Keratinocyte (primary cell): ENCODE measurements around the gene SRGAP3.

Experiments used
- CTCF ChIP-seq, 3 experiments: IDR thresholded peaks in 1 of 3; conservative IDR thresholded peaks in 1 of 3; optimal IDR thresholded peaks in 1 of 3; 2 replicates in 2 of 3; 3 replicates in 1 of 3; pipeline versions ENCODE3 to v1.5.1; 2011; ENCODE audit warnings: low read length in 3 of 3, mild to moderate bottlenecking in 3 of 3, moderate library complexity in 2 of 3, control low read depth in 1 of 3, inconsistent platforms in 1 of 3; ENCODE audit not compliant: insufficient read depth in 2 of 3; ENCODE audit errors: extremely low read depth in 1 of 3
- EZH2 ChIP-seq: IDR thresholded peaks from one replicate; pipeline ENCODE4 v1.6.1; 2012; ENCODE audit warnings: inconsistent platforms, mild to moderate bottlenecking, low read length, moderate library complexity

- TF ChIP-seq CTCF (optimal IDR thresholded peaks at IDR 0.05 in 1 of 3, IDR thresholded peaks at IDR 0.05 in 1 of 3, conservative IDR thresholded peaks at IDR 0.05 in 1 of 3; ENCODE audit: extremely low read depth in 1 of 3, insufficient read depth in 2 of 3, low read length in 3 of 3) = no peak
- no peak for TF ChIP-seq EZH2
These were observed 3.9 kb upstream of the SRGAP3 start for GRCh38 chr3:9253327-9253726.
